GM12878 (cell line): ENCODE data around the gene GNAI2. TPM values are rescaled to one million over a fixed set of nuclear protein-coding genes. Genes with fewer than 3 reads are reported as not detected.

Experiments used
- ATAC-seq: fragments of 200-7000 bp; cut with Tn5 transposase; 3 replicates; pipeline ENCODE4 v1.9.1; 2020; ENCODE audit warnings: mild to moderate bottlenecking, moderate library complexity
- BruUV-seq: library from RNA; stranded (reverse); fragments of 400-500 nt; replicated peaks from 2 replicates; lab custom pipeline; 2021; lab: Mats Ljungman, UMichigan
- CTCF ChIA-PET: fragments of 300-600 bp; sonication (Branson Sonifier 250); formaldehyde crosslinking; extraction: SDS; loops from one replicate; lab custom pipeline; 2021; ENCODE audit warnings: inconsistent platforms; lab: Yijun Ruan, JAX
- POLR2A ChIA-PET: fragments of 350-600 bp; formaldehyde crosslinking; extraction: SDS; loops from one replicate; lab custom pipeline; 2021; ENCODE audit warnings: inconsistent platforms; lab: Charles Lee
- RAD21 ChIA-PET: fragments of 300-600 bp; sonication (Branson Sonifier 250); formaldehyde crosslinking; loops from one replicate; lab custom pipeline; 2023; ENCODE audit warnings: antibody characterized with exemption; ENCODE audit not compliant: unreplicated experiment; lab: Charles Lee
- SMC1A ChIA-PET: fragments of 300-600 bp; sonication (Branson Sonifier 250); formaldehyde crosslinking; loops from one replicate; lab custom pipeline; 2023; ENCODE audit not compliant: unreplicated experiment, uncharacterized antibody; lab: Charles Lee
- DNase-seq: peaks from one replicate; pipeline ENCODE4 v3.0.0-alpha.2; 2011; ENCODE audit warnings: low read depth, low spot score
- FAIRE-seq: peaks from 3 replicates; lab custom pipeline; 2011; peaks lifted over from hg19 to GRCh38; lab: Jason Lieb, UNC
- H2AFZ ChIP-seq: 2 replicates; pipeline ENCODE4 v1.6.0; 2011; ENCODE audit warnings: low read depth, low read length, control low read depth; ENCODE audit not compliant: control insufficient read depth
- H3K27ac ChIP-seq: 2 replicates; pipeline ENCODE4 v1.5.1; 2011; ENCODE audit warnings: control low read depth; ENCODE audit not compliant: control insufficient read depth, insufficient read depth
- H3K27me3 ChIP-seq, 2 experiments: replicated peaks in 1 of 2; 2 replicates each; pipeline versions ENCODE4 v1.6.0 to v1.6.1; 2011; ENCODE audit warnings: low read length in 1 of 2; ENCODE audit not compliant: control insufficient read depth in 2 of 2, insufficient read depth in 2 of 2
- H3K36me3 ChIP-seq, 2 experiments: 2 replicates each; pipeline ENCODE4 v1.5.1; 2011; ENCODE audit warnings: low read length in 1 of 2; ENCODE audit not compliant: control insufficient read depth in 2 of 2, insufficient read depth in 2 of 2
- H3K4me1 ChIP-seq: 2 replicates; pipeline ENCODE4 v1.6.1; 2011; ENCODE audit warnings: mild to moderate bottlenecking, low read length, moderate library complexity, mixed read lengths; ENCODE audit not compliant: control insufficient read depth, insufficient read depth
- H3K4me2 ChIP-seq: 2 replicates; pipeline ENCODE4 v1.6.0; 2011; ENCODE audit warnings: control low read depth; ENCODE audit not compliant: control insufficient read depth, insufficient read depth
- H3K4me3 ChIP-seq: fragments of 200-600 bp; sonication (generic); 2 replicates; pipeline ENCODE4 v1.5.1; 2016
- H3K79me2 ChIP-seq: 2 replicates; pipeline ENCODE4 v1.6.0; 2011; ENCODE audit warnings: low read length; ENCODE audit not compliant: control insufficient read depth, insufficient read depth
- H3K9ac ChIP-seq: 2 replicates; pipeline ENCODE4 v1.8.0; 2011; ENCODE audit warnings: low read length, control low read depth, mixed read lengths; ENCODE audit not compliant: control insufficient read depth, insufficient read depth
- H3K9me3 ChIP-seq: replicated peaks from 3 replicates; pipeline ENCODE4 v1.5.1; 2011; ENCODE audit warnings: mild to moderate bottlenecking, low read length; ENCODE audit not compliant: control insufficient read depth, insufficient read depth
- H4K20me1 ChIP-seq: 2 replicates; pipeline ENCODE4 v1.6.0; 2011; ENCODE audit not compliant: control insufficient read depth, insufficient read depth
- CBX3 ChIP-seq: fragments of 200-600 bp; sonication (generic); IDR thresholded peaks from 2 replicates; pipeline ENCODE4 v1.6.1; 2016; ENCODE audit warnings: low read depth, borderline replicate concordance
- FOS ChIP-seq: IDR thresholded peaks from 3 replicates; pipeline ENCODE4 v1.6.1; 2011; ENCODE audit warnings: borderline replicate concordance; ENCODE audit not compliant: insufficient read length; ENCODE audit errors: extremely low read depth
- NR2F1 ChIP-seq: fragments of 450-650 bp; conservative IDR thresholded peaks from 2 replicates; pipeline ENCODE4 v1.6.1; 2017; ENCODE audit warnings: mild to moderate bottlenecking
- PAX5 ChIP-seq: IDR thresholded peaks from 2 replicates; pipeline ENCODE4 v1.6.1; 2011; ENCODE audit warnings: low read depth, low read length, borderline replicate concordance
- WGBS: methylation state at CpG from one replicate; pipeline ENCODE4 v1.1.6; 2016; ENCODE audit warnings: low lambda C conversion rate; ENCODE audit not compliant: insufficient replicate concordance, insufficient coverage; ENCODE audit errors: missing lambda C conversion rate; 5-methylcytosine and 5-hydroxymethylcytosine counted together
- in situ Hi-C: fragments of 300-500 bp; cut with MboI; formaldehyde crosslinking; loops from 9 replicates; pipeline ENCODE4 v1.14.3; 2018; ENCODE audit warnings: mixed read lengths
- intact Hi-C: fragments of 100-400 bp; cut with micrococcal nuclease; formaldehyde crosslinking; loops from one replicate; pipeline ENCODE4 v1.14.2; 2022; ENCODE audit not compliant: unreplicated experiment
- polyA plus RNA-seq, 11 experiments: library from polyadenylated mRNA; depleted of rRNA in 4 of 11; unstranded in 6 of 11; stranded (reverse) in 5 of 11; fragments of >200 nt; fragmentation: Nextera tagmentation in 4 of 11; fragmentation: Illumina TruSeq in 1 of 11; extraction: Ambion mirVana in 4 of 11; extraction: Trizol in 1 of 11; gene quantifications; 1 replicate in 1 of 11; 2 replicates in 10 of 11; pipeline versions ENCODE4 v1.2.1 to v1.2.3, GENCODE V29; 2011 to 2016; ENCODE audit warnings: inconsistent platforms in 2 of 11, missing spikeins in 2 of 11, low read depth in 1 of 11
- total RNA-seq, 4 experiments: library from RNA; depleted of rRNA in 3 of 4; stranded (reverse); fragments of >200 nt in 3 of 4; fragmentation: Illumina TruSeq in 1 of 4; extraction: Trizol in 1 of 4; gene quantifications; 2 replicates each; pipeline versions ENCODE4 v1.2.1 to v1.2.3, GENCODE V29; 2013 to 2021
- TF ChIP-seq, protein P1 (sequence below), 3 experiments: IDR thresholded peaks in 2 of 3; conservative IDR thresholded peaks in 1 of 3; 2 replicates each; pipeline ENCODE4 v1.5.1; 2011; ENCODE audit warnings: low read depth in 3 of 3, low read length in 3 of 3, mild to moderate bottlenecking in 3 of 3, control low read depth in 2 of 3, moderate library complexity in 2 of 3, inconsistent platforms in 1 of 3, mixed read lengths in 1 of 3; ENCODE audit not compliant: control insufficient read depth in 2 of 3, insufficient read depth in 1 of 3; ENCODE audit errors: extremely low read depth in 1 of 3

GNAI2 gene
- total and polyA plus RNA-seq, 10 of the 15 experiments (the other 5 are each of a cell fraction or from before 2014, with no cell fraction given), result 5.0 to 346 (median 237) TPM

DNA sequence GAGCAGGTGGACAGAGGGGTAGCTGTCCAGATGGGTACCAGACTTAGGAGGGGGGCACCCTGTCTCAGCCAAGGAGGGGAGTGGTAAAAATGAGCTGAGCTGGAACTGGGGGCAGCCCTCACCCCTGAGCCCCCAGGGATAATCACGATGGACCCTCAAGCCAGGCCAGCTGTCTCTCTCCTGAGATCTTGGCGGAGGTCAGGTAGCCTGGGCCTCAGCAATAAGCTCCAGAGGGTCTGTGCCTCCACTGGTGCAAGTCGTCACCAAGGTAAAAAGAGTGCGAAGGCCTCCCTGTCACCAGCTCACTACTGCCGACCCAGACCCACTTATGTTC, 25.9 kb upstream of the GNAI2 start:
- POLR2A ChIA-PET, result interaction anchor here (1.1 to 1.4 kb wide), 2 partner anchors 8 to 26 kb away, joined by 3 read pairs; partner anchors contain the start of gene GNAI2
- H2AFZ ChIP-seq, result no peak overlapping the region
- no peak for DNase-seq
- RAD21 ChIA-PET, result interaction anchor here (0.7 kb wide), 1 partner anchor 15 kb away, joined by 3 read pairs; no protein-coding TSS in a partner anchor
- CTCF ChIA-PET, result interaction anchor here (0.9 to 2.1 kb wide), 2 partner anchors 16 kb away, joined by 3 to 8 read pairs; no protein-coding TSS in a partner anchor
- TF ChIP-seq PAX5 (no peak), CBX3 (no peak), FOS (no peak), NR2F1 (no peak)
- TF ChIP-seq, protein P1, sequence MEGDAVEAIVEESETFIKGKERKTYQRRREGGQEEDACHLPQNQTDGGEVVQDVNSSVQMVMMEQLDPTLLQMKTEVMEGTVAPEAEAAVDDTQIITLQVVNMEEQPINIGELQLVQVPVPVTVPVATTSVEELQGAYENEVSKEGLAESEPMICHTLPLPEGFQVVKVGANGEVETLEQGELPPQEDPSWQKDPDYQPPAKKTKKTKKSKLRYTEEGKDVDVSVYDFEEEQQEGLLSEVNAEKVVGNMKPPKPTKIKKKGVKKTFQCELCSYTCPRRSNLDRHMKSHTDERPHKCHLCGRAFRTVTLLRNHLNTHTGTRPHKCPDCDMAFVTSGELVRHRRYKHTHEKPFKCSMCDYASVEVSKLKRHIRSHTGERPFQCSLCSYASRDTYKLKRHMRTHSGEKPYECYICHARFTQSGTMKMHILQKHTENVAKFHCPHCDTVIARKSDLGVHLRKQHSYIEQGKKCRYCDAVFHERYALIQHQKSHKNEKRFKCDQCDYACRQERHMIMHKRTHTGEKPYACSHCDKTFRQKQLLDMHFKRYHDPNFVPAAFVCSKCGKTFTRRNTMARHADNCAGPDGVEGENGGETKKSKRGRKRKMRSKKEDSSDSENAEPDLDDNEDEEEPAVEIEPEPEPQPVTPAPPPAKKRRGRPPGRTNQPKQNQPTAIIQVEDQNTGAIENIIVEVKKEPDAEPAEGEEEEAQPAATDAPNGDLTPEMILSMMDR (IDR thresholded peaks at IDR 0.05 in 2 of 3, conservative IDR thresholded peaks at IDR 0.05 in 1 of 3; ENCODE audit: control insufficient read depth in 2 of 3, extremely low read depth in 1 of 3, insufficient read depth in 1 of 3, low read depth in 3 of 3, low read length in 3 of 3), result no peak
- ATAC-seq, result no peak
- no peak overlapping the region for H3K4me2 ChIP-seq
- no peak for FAIRE-seq
- H3K27me3 ChIP-seq, result peaks cover 9 to 10% of the 10 kb centered on the region in 2 experiments
- no peaks in the 10 kb centered on the region for H3K9me3 ChIP-seq
- H3K9ac ChIP-seq, result no peak overlapping the region
- intact Hi-C loops (no loop called here), in situ Hi-C loops (no loop called here)
- H3K27ac ChIP-seq, result no peak overlapping the region
- SMC1A ChIA-PET, result no interaction called here
- no peaks in the 10 kb centered on the region for H3K4me1 ChIP-seq
- H3K36me3 ChIP-seq, result no peaks in the 10 kb centered on the region
- no peaks in the 10 kb centered on the region for H3K79me2 ChIP-seq
- no TSS peak for BruUV-seq
- H4K20me1 ChIP-seq, result no peaks in the 10 kb centered on the region
- H3K4me3 ChIP-seq, result no peak overlapping the region
- 3% methylated on average over 5 of the region's 5 CpGs for WGBS
